Measurements from ENCODE around the gene CNOT3. TPM values are rescaled to one million over a fixed set of nuclear protein-coding genes. Genes with fewer than 3 reads are reported as not detected.
A peak's percentile ranks its signal among the peaks of the same experiment; 100 is the strongest.
"Not testable (repeated sequence)": the region's sequence is repeated elsewhere in the genome, so short reads cannot be mapped to it uniquely, and the experiment has no call there.

The CNOT3 gene
- total and polyA plus RNA-seq, 3 donors from 2014 or later: 79.3 to 94.3 (median 79.9) TPM

DNA sequence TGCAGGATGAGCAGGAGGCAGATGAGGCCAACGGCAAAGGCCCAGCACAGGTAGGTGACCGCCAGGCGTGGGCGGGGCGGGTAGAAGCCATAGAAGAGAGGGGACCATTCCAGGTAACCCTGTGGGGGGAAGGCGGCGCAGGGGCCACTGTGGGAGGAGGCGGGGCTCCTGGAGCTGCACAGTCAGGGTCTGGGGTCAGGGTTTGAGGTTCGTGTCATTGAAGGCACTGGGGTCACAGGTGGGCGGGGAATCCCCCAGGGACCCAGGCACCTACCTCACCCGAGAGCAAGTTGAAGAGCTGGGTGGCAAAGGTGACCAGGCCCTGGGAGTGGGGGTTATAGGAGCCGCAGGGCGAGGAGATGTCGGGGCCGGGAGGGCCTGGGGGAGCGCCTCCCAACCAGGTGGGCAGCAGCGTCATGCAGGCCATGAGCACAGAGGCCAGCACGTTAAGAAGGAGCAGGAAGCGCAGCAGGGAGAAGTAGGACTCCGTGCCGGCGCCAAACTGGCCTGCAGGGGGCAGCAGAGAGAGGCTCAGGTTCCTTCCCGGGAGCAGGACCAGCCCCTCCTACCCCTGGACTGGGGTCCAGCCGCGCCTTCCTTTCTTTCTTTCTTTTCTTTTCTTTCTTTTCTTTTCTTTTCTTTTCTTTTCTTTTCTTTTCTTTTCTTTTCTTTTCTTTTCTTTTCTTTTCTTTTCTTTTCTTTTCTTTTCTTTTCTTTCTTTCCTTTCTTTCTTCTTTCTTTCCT lies 30.8 kb downstream of the CNOT3 start:
- WGBS, 2 donors: 16 to 19% methylated on average over 20 to 25 of the region's 25 CpGs
- intact Hi-C loops (cut with DNase I; ENCODE audit: low total_unique reads): no loop called here
- TF ChIP-seq, protein P1, sequence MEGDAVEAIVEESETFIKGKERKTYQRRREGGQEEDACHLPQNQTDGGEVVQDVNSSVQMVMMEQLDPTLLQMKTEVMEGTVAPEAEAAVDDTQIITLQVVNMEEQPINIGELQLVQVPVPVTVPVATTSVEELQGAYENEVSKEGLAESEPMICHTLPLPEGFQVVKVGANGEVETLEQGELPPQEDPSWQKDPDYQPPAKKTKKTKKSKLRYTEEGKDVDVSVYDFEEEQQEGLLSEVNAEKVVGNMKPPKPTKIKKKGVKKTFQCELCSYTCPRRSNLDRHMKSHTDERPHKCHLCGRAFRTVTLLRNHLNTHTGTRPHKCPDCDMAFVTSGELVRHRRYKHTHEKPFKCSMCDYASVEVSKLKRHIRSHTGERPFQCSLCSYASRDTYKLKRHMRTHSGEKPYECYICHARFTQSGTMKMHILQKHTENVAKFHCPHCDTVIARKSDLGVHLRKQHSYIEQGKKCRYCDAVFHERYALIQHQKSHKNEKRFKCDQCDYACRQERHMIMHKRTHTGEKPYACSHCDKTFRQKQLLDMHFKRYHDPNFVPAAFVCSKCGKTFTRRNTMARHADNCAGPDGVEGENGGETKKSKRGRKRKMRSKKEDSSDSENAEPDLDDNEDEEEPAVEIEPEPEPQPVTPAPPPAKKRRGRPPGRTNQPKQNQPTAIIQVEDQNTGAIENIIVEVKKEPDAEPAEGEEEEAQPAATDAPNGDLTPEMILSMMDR (IDR thresholded peaks at IDR 0.05): peak; percentile 67 to 88 (median 87)
- TF ChIP-seq POLR2A (IDR thresholded peaks at IDR 0.05): no peak
- no peaks in the 10 kb centered on the region for H3K27me3 ChIP-seq
- no peak overlapping the region for H3K4me3 ChIP-seq
- no peaks in the 10 kb centered on the region for H3K9me3 ChIP-seq
- peaks cover 6% of the 10 kb centered on the region for H3K4me1 ChIP-seq
- no peak overlapping the region for H3K27ac ChIP-seq
- DNase-seq: peak; percentile 95
- H3K36me3 ChIP-seq (ENCODE audit: low read depth, missing control alignments): no peaks in the 10 kb centered on the region

GRCh38 chr19:54169149-54169740 lies 31.7 kb downstream of the CNOT3 start:
- Histone ChIP-seq H3K27ac (no peak overlapping the region), H3K27me3 (no peaks in the 10 kb centered on the region), H3K36me3 (ENCODE audit: low read depth, missing control alignments) (no peaks in the 10 kb centered on the region), H3K4me1 (peaks cover 6% of the 10 kb centered on the region), H3K9me3 (no peaks in the 10 kb centered on the region), H3K4me3 (no peak overlapping the region)
- TF ChIP-seq, protein P1 (IDR thresholded peaks at IDR 0.05): no peak
- no peak for TF ChIP-seq POLR2A (IDR thresholded peaks at IDR 0.05)
- 77 to 78% methylated on average over 17 to 21 of the region's 21 CpGs for WGBS, 2 donors
- DNase-seq: no peak
- intact Hi-C loops (cut with DNase I; ENCODE audit: low total_unique reads): no loop called here

DNA sequence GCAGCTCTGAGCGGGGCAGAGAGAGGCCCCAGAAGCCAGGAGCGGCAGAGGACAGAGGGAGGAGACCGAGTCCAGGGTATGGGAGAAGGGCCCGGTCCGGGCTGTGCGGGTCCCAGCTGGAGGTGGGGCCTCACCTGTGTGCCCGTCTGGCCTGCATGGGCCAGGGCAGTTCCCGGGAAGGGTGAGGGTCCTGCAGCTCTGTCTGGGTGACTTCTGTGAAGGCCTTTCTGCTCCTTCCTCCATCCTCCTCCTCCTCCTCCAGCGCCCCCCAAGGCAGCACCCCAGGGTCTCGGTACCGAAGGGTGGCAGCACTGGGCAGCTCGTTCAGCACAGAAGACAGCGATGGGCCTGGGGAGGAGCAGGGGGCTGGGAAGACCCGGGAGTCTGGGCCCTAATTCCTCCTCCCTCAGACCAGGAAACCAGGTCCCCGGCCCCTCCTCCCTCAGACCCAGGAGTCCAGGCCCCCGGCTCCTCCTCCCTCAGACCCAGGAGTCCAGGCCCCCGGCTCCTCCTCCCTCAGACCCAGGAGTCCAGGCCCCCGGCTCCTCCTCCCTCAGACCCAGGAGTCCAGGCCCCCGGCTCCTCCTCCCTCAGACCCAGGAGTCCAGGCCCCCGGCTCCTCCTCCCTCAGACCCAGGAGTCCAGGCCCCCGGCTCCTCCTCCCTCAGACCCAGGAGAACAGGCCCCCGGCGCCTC lies 34.3 kb downstream of the CNOT3 start:
- WGBS, 2 donors: 76% methylated on average over 14 to 18 of the region's 23 CpGs
- H3K4me3 ChIP-seq; H3K27me3 ChIP-seq; intact Hi-C loops (cut with DNase I; ENCODE audit: low total_unique reads); H3K27ac ChIP-seq; H3K36me3 ChIP-seq (ENCODE audit: low read depth, missing control alignments); DNase-seq; H3K9me3 ChIP-seq; H3K4me1 ChIP-seq: not testable (repeated sequence)

DNA sequence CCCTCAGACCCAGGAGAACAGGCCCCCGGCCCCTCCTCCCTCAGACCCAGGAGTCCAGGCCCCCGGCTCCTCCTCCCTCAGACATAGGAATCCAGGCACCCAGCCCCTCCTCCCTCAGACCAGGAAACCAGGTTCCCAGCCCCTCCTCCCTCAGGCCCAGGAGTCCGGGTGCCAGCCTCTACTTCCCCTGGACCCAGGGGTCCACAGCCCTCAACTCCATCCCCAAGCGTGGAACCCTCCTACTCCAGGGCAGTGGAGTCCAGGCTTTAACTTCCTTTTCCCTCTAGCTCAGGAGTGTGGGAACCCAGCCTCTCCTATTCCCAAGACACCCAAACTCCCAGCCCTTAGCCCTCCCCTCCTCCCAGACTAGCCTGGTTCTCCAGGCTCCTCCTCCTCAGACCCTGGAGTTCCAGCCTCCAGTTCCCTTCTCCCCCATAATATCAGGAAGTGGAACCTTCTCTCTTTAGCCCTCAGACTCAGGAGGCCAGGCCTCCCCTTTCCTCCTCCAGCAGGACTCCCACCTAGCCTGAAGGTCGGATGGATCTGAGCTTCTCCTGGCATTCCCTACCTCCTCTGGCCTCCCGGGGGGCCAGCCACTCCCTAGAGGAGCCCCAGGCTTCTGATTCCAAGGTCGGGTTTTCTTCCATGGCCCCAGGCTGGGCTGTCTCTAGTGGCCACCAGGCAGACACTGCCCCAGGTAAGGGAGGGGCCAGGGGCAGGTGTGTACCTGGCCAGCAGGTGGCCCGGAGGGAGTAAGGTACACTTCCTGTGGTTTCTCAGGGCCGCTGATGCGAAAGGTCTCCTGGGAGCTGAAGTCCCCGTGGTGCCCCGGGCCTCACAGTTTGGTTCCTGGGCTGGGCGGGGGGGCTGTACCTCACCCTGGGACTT lies 35.2 kb downstream of the CNOT3 start, which contains the start of gene TMC4:
TSS of gene TMC4 (minus strand) at position 690 of the 888 bp plus-strand sequence. CDS start at position 647, 43 bp downstream.
- Histone ChIP-seq H3K27ac (no peak within 1 kb of the TSS), H3K36me3 (ENCODE audit: low read depth, missing control alignments) (no peaks in the 10 kb centered on the region), H3K4me3 (no peak within 1 kb of the TSS), H3K9me3 (no peaks in the 10 kb centered on the region), H3K4me1 (peaks cover 6% of the 10 kb centered on the region), H3K27me3 (no peaks in the 10 kb centered on the region)
- no peak for DNase-seq
- 29 to 34% methylated on average over 3 to 13 of the region's 13 CpGs for WGBS, 2 donors
- intact Hi-C loops (cut with DNase I; ENCODE audit: low total_unique reads): no loop called here
- TF ChIP-seq, protein P1 (IDR thresholded peaks at IDR 0.05): no peak
- no peak for TF ChIP-seq POLR2A (IDR thresholded peaks at IDR 0.05)
